ENCODE results near the gene THYN1.
"Not testable (repeated sequence)": the region's sequence is repeated elsewhere in the genome, so short reads cannot be mapped to it uniquely, and the experiment has no call there.

THYN1 gene

GRCh38 chr11:134273317-134273712 is 20.2 kb upstream of the THYN1 start:
- DNase-seq = no peak

- DNase-seq = no peak
Observed at GRCh38 chr11:134272381-134273316, 19.5 kb upstream of the THYN1 start.

GRCh38 chr11:134271978-134272377 is 18.8 kb upstream of the THYN1 start:
- DNase-seq = no peak

- no peak for DNase-seq
Observed at GRCh38 chr11:134270250-134270714, 17.1 kb upstream of the THYN1 start.

GRCh38 chr11:134267966-134268365 is 14.8 kb upstream of the THYN1 start:
- DNase-seq = no peak

- no peak for DNase-seq
Observed at GRCh38 chr11:134267461-134267860, 14.3 kb upstream of the THYN1 start.

- DNase-seq = no peak
Observed at GRCh38 chr11:134266841-134267251, 13.7 kb upstream of the THYN1 start.

- DNase-seq = no peak
Observed at GRCh38 chr11:134266440-134266839, 13.3 kb upstream of the THYN1 start.

GRCh38 chr11:134264966-134265764 is 12.0 kb upstream of the THYN1 start:
- DNase-seq = no peak

GRCh38 chr11:134261626-134262488 is 8.7 kb upstream of the THYN1 start:
- no peak for DNase-seq

GRCh38 chr11:134260983-134261382 is 7.8 kb upstream of the THYN1 start:
- DNase-seq = no peak

GRCh38 chr11:134260503-134260902 is 7.4 kb upstream of the THYN1 start:
- DNase-seq = no peak

GRCh38 chr11:134258577-134258976 is 5.4 kb upstream of the THYN1 start:
- DNase-seq = no peak

GRCh38 chr11:134257101-134257500 is 3.9 kb upstream of the THYN1 start:
- DNase-seq = no peak

- not testable (repeated sequence) for DNase-seq
Observed at GRCh38 chr11:134255184-134255561, 2.0 kb upstream of the THYN1 start.

GRCh38 chr11:134254433-134255183 is 1.5 kb upstream of the THYN1 start:
- no peak for DNase-seq

- no peak for DNase-seq
Observed at GRCh38 chr11:134252346-134253187, 585 bp downstream of the THYN1 start.

- DNase-seq = no peak
Observed at GRCh38 chr11:134250675-134251074, 2.5 kb downstream of the THYN1 start.

- no peak for DNase-seq
Observed at GRCh38 chr11:134250246-134250645, 2.9 kb downstream of the THYN1 start.

GRCh38 chr11:134248910-134249480 is 4.2 kb downstream of the THYN1 start:
- DNase-seq = no peak

- DNase-seq = no peak
Observed at GRCh38 chr11:134246678-134247077, 6.5 kb downstream of the THYN1 start.
